GM12801 (cell line): ENCODE data around the gene PRPF38B.

ENCODE experiments used
- CTCF ChIP-seq: IDR thresholded peaks from one replicate; pipeline ENCODE4 v1.5.1; 2011; ENCODE audit warnings: control low read depth; ENCODE audit not compliant: insufficient read length; ENCODE audit errors: extremely low read depth

The PRPF38B gene

GRCh38 chr1:108703939-108704338 lies 11.8 kb downstream of the PRPF38B start:
- no peak for TF ChIP-seq CTCF

GRCh38 chr1:108704496-108704895 lies 12.4 kb downstream of the PRPF38B start:
- TF ChIP-seq CTCF = no peak

GRCh38 chr1:108706643-108707042 lies 14.5 kb downstream of the PRPF38B start:
- no peak for TF ChIP-seq CTCF

- no peak for TF ChIP-seq CTCF
Observed at GRCh38 chr1:108708691-108709660, 16.9 kb downstream of the PRPF38B start.

- no peak for TF ChIP-seq CTCF
Observed at GRCh38 chr1:108712606-108713150, 20.6 kb downstream of the PRPF38B start, which contains the start of gene FNDC7. TSS of gene FNDC7 (plus strand) at chr1:108712908. CDS start at chr1:108712934, 26 bp downstream.

- TF ChIP-seq CTCF = no peak
Observed at GRCh38 chr1:108715932-108716331, 23.8 kb downstream of the PRPF38B start.

- TF ChIP-seq CTCF = no peak
Observed at GRCh38 chr1:108716437-108717230, 24.5 kb downstream of the PRPF38B start.
